ENCODE measurements around the gene SMIM28. TPM values are rescaled to one million over a fixed set of nuclear protein-coding genes. Genes with fewer than 3 reads are reported as not detected.

The SMIM28 gene
- total RNA-seq, 1 experiment from 2014 or later, result not detected

- no peaks in the 10 kb centered on the region for H3K36me3 Mint-ChIP-seq (ENCODE audit: insufficient read depth, unreplicated experiment)
- BruUV-seq (replicated peaks), result no TSS peak
- intact Hi-C loops (cut with micrococcal nuclease), result no loop called here
- ChIA-PET CTCF (interaction anchor here (1.0 kb wide), 1 partner anchor 37 kb away, joined by 3 read pairs; no protein-coding TSS in a partner anchor), POLR2A (interaction anchor here (0.7 kb wide), 1 partner anchor 61 kb away, joined by 4 read pairs; no protein-coding TSS in a partner anchor)
- H3K27me3 Mint-ChIP-seq (ENCODE audit: insufficient read depth, unreplicated experiment), result no peaks in the 10 kb centered on the region
- no peak overlapping the region for H3K4me3 Mint-ChIP-seq (ENCODE audit: unreplicated experiment)
- H3K9me3 Mint-ChIP-seq (ENCODE audit: unreplicated experiment), result no peaks in the 10 kb centered on the region
- no peak overlapping the region for H3K27ac Mint-ChIP-seq (ENCODE audit: low read depth, unreplicated experiment)
- no peak for TF ChIP-seq CTCF (IDR thresholded peaks at IDR 0.05; ENCODE audit: unreplicated experiment)
- no peaks in the 10 kb centered on the region for H3K4me1 Mint-ChIP-seq (ENCODE audit: insufficient read depth, unreplicated experiment)
- no peak for DNase-seq (ENCODE audit: unreplicated experiment)
These were observed 45.7 kb upstream of the SMIM28 start for GRCh38 chr6:138331984-138332383.

GRCh38 chr6:138334000-138334399 is 43.7 kb upstream of the SMIM28 start:
- TF ChIP-seq CTCF (IDR thresholded peaks at IDR 0.05; ENCODE audit: unreplicated experiment), result no peak

GRCh38 chr6:138334963-138335362 is 42.7 kb upstream of the SMIM28 start:
- POLR2A ChIA-PET, result interaction anchor here (1.2 kb wide), 1 partner anchor 11 kb away, joined by 3 read pairs; no protein-coding TSS in a partner anchor
- H3K9me3 Mint-ChIP-seq (ENCODE audit: unreplicated experiment), result no peaks in the 10 kb centered on the region
- CTCF ChIA-PET, result no interaction called here
- H3K27me3 Mint-ChIP-seq (ENCODE audit: insufficient read depth, unreplicated experiment), result no peaks in the 10 kb centered on the region
- H3K36me3 Mint-ChIP-seq (ENCODE audit: insufficient read depth, unreplicated experiment), result no peaks in the 10 kb centered on the region
- H3K4me3 Mint-ChIP-seq (ENCODE audit: unreplicated experiment), result no peak overlapping the region
- BruUV-seq (replicated peaks), result no TSS peak
- no peak overlapping the region for H3K27ac Mint-ChIP-seq (ENCODE audit: low read depth, unreplicated experiment)
- DNase-seq (ENCODE audit: unreplicated experiment), result no peak
- TF ChIP-seq CTCF (IDR thresholded peaks at IDR 0.05; ENCODE audit: unreplicated experiment), result no peak
- H3K4me1 Mint-ChIP-seq (ENCODE audit: insufficient read depth, unreplicated experiment), result peaks cover 10% of the 10 kb centered on the region
- intact Hi-C loops (cut with micrococcal nuclease), result no loop called here

More at GRCh38 chr6:138334000-138334399, 43.7 kb upstream of the SMIM28 start:
- no peaks in the 10 kb centered on the region for H3K36me3 Mint-ChIP-seq (ENCODE audit: insufficient read depth, unreplicated experiment)
- no peaks in the 10 kb centered on the region for H3K27me3 Mint-ChIP-seq (ENCODE audit: insufficient read depth, unreplicated experiment)
- H3K9me3 Mint-ChIP-seq (ENCODE audit: unreplicated experiment), result no peaks in the 10 kb centered on the region
- H3K4me3 Mint-ChIP-seq (ENCODE audit: unreplicated experiment), result no peak overlapping the region
- DNase-seq (ENCODE audit: unreplicated experiment), result no peak
- no peak overlapping the region for H3K27ac Mint-ChIP-seq (ENCODE audit: low read depth, unreplicated experiment)
- no TSS peak for BruUV-seq (replicated peaks)
- POLR2A ChIA-PET, result interaction anchor here (1.2 kb wide), 1 partner anchor 12 kb away, joined by 3 read pairs; no protein-coding TSS in a partner anchor
- CTCF ChIA-PET, result no interaction called here
- peaks cover 3% of the 10 kb centered on the region for H3K4me1 Mint-ChIP-seq (ENCODE audit: insufficient read depth, unreplicated experiment)
- intact Hi-C loops (cut with micrococcal nuclease), result no loop called here

- Mint-ChIP-seq H3K9me3 (ENCODE audit: unreplicated experiment) (no peaks in the 10 kb centered on the region), H3K4me3 (ENCODE audit: unreplicated experiment) (no peak overlapping the region), H3K36me3 (ENCODE audit: insufficient read depth, unreplicated experiment) (no peaks in the 10 kb centered on the region), H3K27me3 (ENCODE audit: insufficient read depth, unreplicated experiment) (no peaks in the 10 kb centered on the region), H3K4me1 (ENCODE audit: insufficient read depth, unreplicated experiment) (peaks cover 10% of the 10 kb centered on the region), H3K27ac (ENCODE audit: low read depth, unreplicated experiment) (no peak overlapping the region)
- intact Hi-C loops (cut with micrococcal nuclease), result no loop called here
- CTCF ChIA-PET, result interaction anchor here (0.7 kb wide), 1 partner anchor 220 kb away, joined by 3 read pairs; no protein-coding TSS in a partner anchor
- DNase-seq (ENCODE audit: unreplicated experiment), result no peak
- POLR2A ChIA-PET, result no interaction called here
- no peak for TF ChIP-seq CTCF (IDR thresholded peaks at IDR 0.05; ENCODE audit: unreplicated experiment)
- no TSS peak for BruUV-seq (replicated peaks)
These were observed 41.5 kb upstream of the SMIM28 start for GRCh38 chr6:138336221-138336620.
